ENCODE measurements around the gene PHLDA3.
A peak's percentile ranks its signal among the peaks of the same experiment; 100 is the strongest.

Gene PHLDA3

DNA sequence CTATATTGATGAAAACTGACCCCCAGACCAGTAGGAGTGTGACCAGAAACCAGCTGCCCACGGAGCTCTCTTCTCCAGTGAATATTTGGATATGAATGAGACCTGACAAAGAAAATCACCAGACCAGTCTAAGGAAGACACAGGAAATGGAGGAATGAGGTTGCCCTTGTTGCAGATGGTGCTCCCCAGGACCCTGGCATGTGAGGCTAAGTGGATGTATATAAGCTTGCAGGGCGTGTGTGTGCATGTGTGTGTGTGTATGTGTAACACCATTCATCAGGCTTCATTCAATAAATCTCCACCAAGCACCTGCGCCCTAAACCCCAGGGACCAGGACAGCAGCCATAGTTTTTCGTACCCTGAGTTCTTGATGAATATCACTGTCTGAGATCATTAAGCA lies 14.4 kb downstream of the PHLDA3 start:
- no peak overlapping the region for H3K4me3 ChIP-seq (ENCODE audit: severe bottlenecking)
- no peak overlapping the region for H3K27ac ChIP-seq (ENCODE audit: poor library complexity, severe bottlenecking)
- DNase-seq (ENCODE audit: low spot score) = no peak
- H3K9me3 ChIP-seq (ENCODE audit: severe bottlenecking) = no peaks in the 10 kb centered on the region
- ATAC-seq (ENCODE audit: low read depth) = no peak
- TF ChIP-seq, protein P1, sequence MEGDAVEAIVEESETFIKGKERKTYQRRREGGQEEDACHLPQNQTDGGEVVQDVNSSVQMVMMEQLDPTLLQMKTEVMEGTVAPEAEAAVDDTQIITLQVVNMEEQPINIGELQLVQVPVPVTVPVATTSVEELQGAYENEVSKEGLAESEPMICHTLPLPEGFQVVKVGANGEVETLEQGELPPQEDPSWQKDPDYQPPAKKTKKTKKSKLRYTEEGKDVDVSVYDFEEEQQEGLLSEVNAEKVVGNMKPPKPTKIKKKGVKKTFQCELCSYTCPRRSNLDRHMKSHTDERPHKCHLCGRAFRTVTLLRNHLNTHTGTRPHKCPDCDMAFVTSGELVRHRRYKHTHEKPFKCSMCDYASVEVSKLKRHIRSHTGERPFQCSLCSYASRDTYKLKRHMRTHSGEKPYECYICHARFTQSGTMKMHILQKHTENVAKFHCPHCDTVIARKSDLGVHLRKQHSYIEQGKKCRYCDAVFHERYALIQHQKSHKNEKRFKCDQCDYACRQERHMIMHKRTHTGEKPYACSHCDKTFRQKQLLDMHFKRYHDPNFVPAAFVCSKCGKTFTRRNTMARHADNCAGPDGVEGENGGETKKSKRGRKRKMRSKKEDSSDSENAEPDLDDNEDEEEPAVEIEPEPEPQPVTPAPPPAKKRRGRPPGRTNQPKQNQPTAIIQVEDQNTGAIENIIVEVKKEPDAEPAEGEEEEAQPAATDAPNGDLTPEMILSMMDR (IDR thresholded peaks at IDR 0.05; ENCODE audit: poor library complexity, severe bottlenecking) = no peak
- no peaks in the 10 kb centered on the region for H3K27me3 ChIP-seq (ENCODE audit: insufficient read depth, poor library complexity, severe bottlenecking)
- H3K36me3 ChIP-seq (ENCODE audit: low read depth) = no peaks in the 10 kb centered on the region
- H3K4me1 ChIP-seq (ENCODE audit: insufficient read depth, poor library complexity, severe bottlenecking) = peaks cover 19% of the 10 kb centered on the region

DNA sequence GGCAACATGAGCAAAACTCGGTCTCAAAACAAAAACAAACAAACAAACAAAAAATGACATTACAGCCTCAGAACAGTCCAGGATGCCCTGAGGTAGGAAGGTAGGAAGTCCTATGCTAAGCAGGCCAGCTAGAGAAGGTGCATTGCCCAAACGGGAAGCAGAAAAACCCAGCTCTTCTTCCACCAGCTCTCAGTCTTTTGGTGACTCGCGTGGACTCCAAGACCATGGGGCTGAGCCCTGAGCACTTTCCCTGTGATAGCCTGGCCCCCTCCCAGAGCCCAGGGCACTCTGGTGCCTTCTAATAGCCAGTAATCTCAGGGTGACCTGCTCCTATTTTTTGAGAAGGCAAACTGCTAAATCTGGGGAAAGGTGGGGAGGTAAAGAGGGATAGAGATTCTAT lies 16.1 kb downstream of the PHLDA3 start:
- Histone ChIP-seq H3K4me3 (ENCODE audit: severe bottlenecking) (no peak overlapping the region), H3K27me3 (ENCODE audit: insufficient read depth, poor library complexity, severe bottlenecking) (no peaks in the 10 kb centered on the region), H3K9me3 (ENCODE audit: severe bottlenecking) (no peaks in the 10 kb centered on the region), H3K4me1 (ENCODE audit: insufficient read depth, poor library complexity, severe bottlenecking) (peaks cover 23% of the 10 kb centered on the region), H3K27ac (ENCODE audit: poor library complexity, severe bottlenecking) (no peak overlapping the region), H3K36me3 (ENCODE audit: low read depth) (no peaks in the 10 kb centered on the region)
- DNase-seq (ENCODE audit: low spot score) = no peak
- TF ChIP-seq, protein P1 (IDR thresholded peaks at IDR 0.05; ENCODE audit: poor library complexity, severe bottlenecking) = no peak
- no peak for ATAC-seq (ENCODE audit: low read depth)

DNA sequence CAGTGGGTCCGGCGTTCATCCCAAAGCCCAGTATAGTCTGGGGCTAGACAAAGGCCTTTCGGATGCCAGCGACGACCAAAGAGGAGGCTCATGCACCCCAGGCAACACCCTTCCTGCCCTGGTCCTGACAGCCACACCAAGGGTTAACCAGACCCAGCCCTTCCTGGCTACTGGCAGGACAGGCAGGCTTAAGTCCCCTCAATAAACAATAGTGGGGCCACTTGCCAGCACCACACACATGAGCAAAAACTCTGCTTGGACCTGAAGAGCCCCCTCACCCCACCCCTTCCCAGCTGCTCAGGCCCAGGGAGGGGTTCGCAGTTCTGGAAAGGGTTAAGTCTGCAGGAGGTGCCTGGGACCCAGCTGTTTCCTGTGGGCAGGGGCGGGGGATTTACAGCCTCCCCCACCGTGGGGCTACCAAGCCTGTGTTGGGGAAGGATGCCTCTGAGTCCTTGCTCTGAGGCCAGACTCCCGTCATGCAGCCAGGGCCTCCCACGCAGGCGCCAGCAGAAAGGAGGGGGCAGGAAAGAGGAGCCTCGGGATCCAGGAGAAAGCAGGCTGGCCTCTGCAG lies 18.2 kb downstream of the PHLDA3 start:
- peaks cover 15% of the 10 kb centered on the region for H3K4me1 ChIP-seq (ENCODE audit: insufficient read depth, poor library complexity, severe bottlenecking)
- H3K27ac ChIP-seq (ENCODE audit: poor library complexity, severe bottlenecking) = peak overlapping the region; percentile 10
- ATAC-seq (ENCODE audit: low read depth) = peak; percentile 34; the same call in 1 of the 3 replicates

DNA sequence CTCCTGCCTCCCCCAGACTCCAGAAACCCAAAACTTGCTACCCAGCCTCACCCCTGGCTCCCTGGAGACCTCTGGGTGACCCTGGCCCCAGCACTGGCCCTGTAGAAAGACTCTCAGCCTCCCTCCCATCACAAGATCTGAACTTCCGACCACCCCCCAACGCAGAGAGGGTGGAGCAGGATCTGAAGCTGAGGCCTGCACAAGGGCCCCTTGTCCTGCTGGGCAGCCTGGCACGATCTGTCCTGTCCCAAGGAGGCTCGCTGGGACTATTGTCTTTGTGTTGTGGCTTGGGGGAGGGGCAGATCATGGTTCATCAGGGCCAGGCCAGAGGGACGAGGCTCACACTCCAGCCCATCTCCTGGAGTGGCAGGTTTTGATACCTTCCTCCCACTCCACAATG lies 20.0 kb downstream of the PHLDA3 start:
- Histone ChIP-seq H3K27ac (ENCODE audit: poor library complexity, severe bottlenecking) (no peak overlapping the region), H3K9me3 (ENCODE audit: severe bottlenecking) (no peaks in the 10 kb centered on the region), H3K36me3 (ENCODE audit: low read depth) (no peaks in the 10 kb centered on the region), H3K4me1 (ENCODE audit: insufficient read depth, poor library complexity, severe bottlenecking) (peaks cover 17% of the 10 kb centered on the region), H3K4me3 (ENCODE audit: severe bottlenecking) (no peak overlapping the region), H3K27me3 (ENCODE audit: insufficient read depth, poor library complexity, severe bottlenecking) (no peaks in the 10 kb centered on the region)
- DNase-seq (ENCODE audit: low spot score) = no peak
- TF ChIP-seq, protein P1 (IDR thresholded peaks at IDR 0.05; ENCODE audit: poor library complexity, severe bottlenecking) = no peak
- ATAC-seq (ENCODE audit: low read depth) = no peak

More for the DNA sequence above, 18.2 kb downstream of the PHLDA3 start:
- TF ChIP-seq, protein P1 (IDR thresholded peaks at IDR 0.05; ENCODE audit: poor library complexity, severe bottlenecking) = no peak
- DNase-seq (ENCODE audit: low spot score) = no peak
- Histone ChIP-seq H3K9me3 (ENCODE audit: severe bottlenecking) (no peaks in the 10 kb centered on the region), H3K27me3 (ENCODE audit: insufficient read depth, poor library complexity, severe bottlenecking) (no peaks in the 10 kb centered on the region), H3K4me3 (ENCODE audit: severe bottlenecking) (no peak overlapping the region), H3K36me3 (ENCODE audit: low read depth) (no peaks in the 10 kb centered on the region)

Measured in RWPE2 (cell line).